Stimulated activated CD4-positive, alpha-beta T cell treated with anti-CD3 and anti-CD28 coated beads, Interleukin-15, amount 100 ng/mL, for 48 hours (primary cell): ENCODE measurements around the gene ENPP6.
"Not testable (repeated sequence)": the region's sequence is repeated elsewhere in the genome, so short reads cannot be mapped to it uniquely, and the experiment has no call there.

Experiments
- DNase-seq, 2 donors: peaks; one replicate each; pipeline ENCODE4 v3.0.0-alpha.2; 2020; ENCODE audit warnings: low read depth in 2 of 2

Gene ENPP6

GRCh38 chr4:184235526-184235925, 17.9 kb upstream of the ENPP6 start:
- no peak for DNase-seq

GRCh38 chr4:184234155-184234554, 16.5 kb upstream of the ENPP6 start:
- no peak for DNase-seq

GRCh38 chr4:184232975-184233374, 15.3 kb upstream of the ENPP6 start:
- no peak for DNase-seq

GRCh38 chr4:184232202-184232601, 14.5 kb upstream of the ENPP6 start:
- no peak for DNase-seq

- no peak for DNase-seq
Observed at GRCh38 chr4:184231573-184231972, 13.9 kb upstream of the ENPP6 start.

- no peak for DNase-seq
Observed at GRCh38 chr4:184228056-184228705, 10.5 kb upstream of the ENPP6 start.

- DNase-seq: no peak
Observed at GRCh38 chr4:184216515-184216914, 1.2 kb downstream of the ENPP6 start.

GRCh38 chr4:184215709-184216328, 1.9 kb downstream of the ENPP6 start:
- no peak for DNase-seq

GRCh38 chr4:184214931-184215330, 2.7 kb downstream of the ENPP6 start:
- no peak for DNase-seq

GRCh38 chr4:184207734-184208607, 9.7 kb downstream of the ENPP6 start:
- DNase-seq: not testable (repeated sequence)

GRCh38 chr4:184205243-184205642, 12.4 kb downstream of the ENPP6 start:
- DNase-seq: no peak

GRCh38 chr4:184203300-184203699, 14.4 kb downstream of the ENPP6 start:
- no peak for DNase-seq

GRCh38 chr4:184201179-184201578, 16.5 kb downstream of the ENPP6 start:
- DNase-seq: no peak

GRCh38 chr4:184200296-184200695, 17.4 kb downstream of the ENPP6 start:
- no peak for DNase-seq

- DNase-seq: no peak
Observed at GRCh38 chr4:184199780-184200179, 17.9 kb downstream of the ENPP6 start.

- no peak for DNase-seq
Observed at GRCh38 chr4:184198190-184198589, 19.5 kb downstream of the ENPP6 start.

GRCh38 chr4:184197536-184198082, 20.1 kb downstream of the ENPP6 start:
- DNase-seq: no peak

- no peak for DNase-seq
Observed at GRCh38 chr4:184196730-184197385, 20.8 kb downstream of the ENPP6 start.

GRCh38 chr4:184193556-184194525, 23.8 kb downstream of the ENPP6 start:
- DNase-seq: no peak

- DNase-seq: no peak
Observed at GRCh38 chr4:184192933-184193332, 24.7 kb downstream of the ENPP6 start.

GRCh38 chr4:184191267-184191666, 26.4 kb downstream of the ENPP6 start:
- no peak for DNase-seq
